Activated CD4-positive, alpha-beta memory T cell treated with anti-CD3 and anti-CD28 coated beads for 36 hours (primary cell): Measurements from ENCODE around the gene SALL4. TPM values are rescaled to one million over a fixed set of nuclear protein-coding genes. Genes with fewer than 3 reads are reported as not detected.
"Not testable (repeated sequence)": the region's sequence is repeated elsewhere in the genome, so short reads cannot be mapped to it uniquely, and the experiment has no call there.

Experiments
- CTCF ChIA-PET: fragments of 350-600 bp; sonication (Branson Sonifier 250); formaldehyde crosslinking; loops from one replicate; lab custom pipeline; 2021; ENCODE audit warnings: antibody characterized with exemption, inconsistent platforms; lab: Charles Lee
- POLR2A ChIA-PET: fragments of 350-600 bp; sonication (Branson Sonifier 250); formaldehyde crosslinking; loops from one replicate; lab custom pipeline; 2021; ENCODE audit warnings: antibody characterized with exemption; lab: Charles Lee
- DNase-seq: peaks from one replicate; pipeline ENCODE4 v3.0.0-alpha.2; 2020
- H3K27ac Mint-ChIP-seq: one replicate; pipeline ENCODE4 v1.8.0; 2021; ENCODE audit warnings: mixed read lengths
- H3K27me3 Mint-ChIP-seq: one replicate; pipeline ENCODE4 v1.8.0; 2021; ENCODE audit warnings: mixed read lengths
- H3K36me3 Mint-ChIP-seq: one replicate; pipeline ENCODE4 v1.8.0; 2021; ENCODE audit warnings: mixed read lengths
- H3K4me1 Mint-ChIP-seq: one replicate; pipeline ENCODE4 v1.8.0; 2021; ENCODE audit warnings: low read depth, mixed read lengths
- H3K4me3 Mint-ChIP-seq: one replicate; pipeline ENCODE4 v1.8.0; 2021; ENCODE audit warnings: mild to moderate bottlenecking, mixed read lengths
- H3K9me3 Mint-ChIP-seq: one replicate; pipeline ENCODE4 v1.8.0; 2021; ENCODE audit warnings: mixed read lengths
- intact Hi-C: fragments of 100-400 bp; cut with micrococcal nuclease; formaldehyde crosslinking; loops from one replicate; pipeline ENCODE4 v1.15.1; 2023
- total RNA-seq, 2 experiments: library from RNA; stranded (reverse); gene quantifications; one replicate each; pipeline ENCODE4 v1.2.3, GENCODE V29; 2021

The SALL4 gene
- total RNA-seq, 2 experiments from 2014 or later: not detected

DNA sequence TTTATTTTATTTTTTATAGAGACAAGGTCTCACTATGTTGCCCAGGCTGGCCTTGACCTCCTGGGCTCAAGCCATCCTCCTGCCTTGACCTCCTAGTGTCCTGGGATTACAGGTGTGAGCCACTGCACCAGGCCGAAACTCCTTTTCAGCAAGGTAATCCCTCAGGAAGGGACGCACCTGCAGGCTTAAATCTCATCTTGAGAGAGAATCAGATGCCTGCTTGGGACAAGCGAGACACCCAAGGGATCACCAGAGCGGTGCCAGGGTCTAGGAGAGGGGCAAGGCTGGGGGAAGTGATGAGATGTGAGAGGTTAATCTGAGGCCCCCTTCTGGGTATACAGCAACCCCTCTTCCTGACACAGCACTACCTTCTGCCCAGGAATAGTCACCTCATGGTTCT, 30.1 kb downstream of the SALL4 start:
- CTCF ChIA-PET: no interaction called here
- H3K4me3 Mint-ChIP-seq: no peak overlapping the region

DNA sequence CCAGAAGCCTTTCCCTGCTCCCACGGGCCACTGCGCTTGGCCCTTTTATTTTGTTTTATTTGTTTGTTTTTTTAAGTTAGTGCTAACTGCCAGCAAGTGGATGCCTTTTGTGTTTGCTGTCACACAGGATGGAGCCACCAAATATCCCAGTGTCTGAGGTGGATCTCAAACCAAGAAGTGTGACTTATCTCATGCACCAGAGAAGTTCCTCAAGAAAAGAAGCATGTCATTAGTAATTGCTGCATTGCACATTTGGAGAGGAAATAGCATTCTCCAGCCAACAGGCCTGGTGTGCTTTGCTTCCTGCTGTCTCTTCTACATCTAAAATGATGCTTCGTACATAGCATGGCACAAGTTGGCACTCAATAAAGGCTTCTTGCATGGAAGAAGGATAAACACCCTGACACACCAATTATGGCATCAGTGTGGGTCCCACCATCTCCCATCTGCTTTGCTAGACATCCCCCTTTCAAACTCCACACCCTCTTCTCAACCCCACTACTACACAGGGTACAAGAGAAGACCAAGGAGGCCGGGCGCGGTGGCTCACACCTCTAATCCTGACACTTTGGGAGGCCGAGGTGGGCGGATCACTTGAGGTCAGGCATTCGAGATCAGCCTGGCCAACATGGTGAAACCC, 32.2 kb downstream of the SALL4 start:
- ChIA-PET POLR2A (no interaction called here), CTCF (no interaction called here)
- no peak overlapping the region for H3K27ac Mint-ChIP-seq
- H3K4me1 Mint-ChIP-seq: peaks cover 7% of the 10 kb centered on the region
- intact Hi-C loops: loop anchor here (10.0 kb wide), 1 partner anchor 115 kb away; no protein-coding TSS in a partner anchor
- no peak for DNase-seq
- H3K36me3 Mint-ChIP-seq: no peaks in the 10 kb centered on the region
- no peak overlapping the region for H3K4me3 Mint-ChIP-seq
- no peaks in the 10 kb centered on the region for H3K9me3 Mint-ChIP-seq
- H3K27me3 Mint-ChIP-seq: peaks cover 28% of the 10 kb centered on the region

More for the DNA sequence above, 30.1 kb downstream of the SALL4 start:
- POLR2A ChIA-PET: no interaction called here
- H3K9me3 Mint-ChIP-seq: no peaks in the 10 kb centered on the region
- DNase-seq: no peak
- H3K27me3 Mint-ChIP-seq: peaks cover 26% of the 10 kb centered on the region
- intact Hi-C loops: no loop called here
- no peak overlapping the region for H3K27ac Mint-ChIP-seq
- no peaks in the 10 kb centered on the region for H3K36me3 Mint-ChIP-seq
- peaks cover 7% of the 10 kb centered on the region for H3K4me1 Mint-ChIP-seq

DNA sequence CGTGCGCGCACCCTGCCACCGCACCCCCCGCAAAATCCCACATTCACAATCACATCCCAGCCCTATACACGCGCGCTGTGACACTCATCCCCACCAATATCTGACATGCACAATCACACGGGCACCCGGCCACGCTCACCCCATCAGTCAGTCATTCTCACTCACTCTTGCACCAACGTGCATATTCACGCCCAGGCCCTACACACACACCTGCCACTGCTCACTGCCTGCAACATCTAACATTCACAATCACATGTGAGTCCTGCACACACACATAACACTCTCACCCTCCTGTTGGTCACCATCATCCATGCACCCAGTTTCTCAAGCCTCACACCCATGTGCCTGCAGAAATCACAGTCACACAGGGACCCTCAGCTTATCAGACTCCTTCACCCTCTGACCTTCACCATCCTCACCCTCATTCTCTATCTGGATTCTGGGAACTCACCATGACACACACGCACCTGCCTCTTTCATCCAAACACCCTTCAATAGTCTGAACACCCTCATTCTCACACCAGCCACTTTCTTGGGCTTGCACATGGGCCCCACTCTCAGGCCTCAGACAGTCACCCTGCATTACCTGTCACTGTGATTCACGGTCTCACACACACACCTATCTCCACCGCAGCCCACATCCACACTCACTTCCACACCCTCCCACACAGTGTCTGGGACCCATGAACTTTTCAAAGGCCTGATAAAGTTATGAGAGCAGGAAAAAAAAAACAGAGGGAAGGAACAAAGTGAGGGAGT, 33.4 kb downstream of the SALL4 start:
- Mint-ChIP-seq H3K9me3 (no peaks in the 10 kb centered on the region), H3K27ac (no peak overlapping the region), H3K27me3 (peaks cover 31% of the 10 kb centered on the region), H3K4me1 (peaks cover 7% of the 10 kb centered on the region), H3K36me3 (no peaks in the 10 kb centered on the region), H3K4me3 (peak overlapping the region; percentile 57)
- ChIA-PET CTCF (no interaction called here), POLR2A (no interaction called here)
- DNase-seq: peak; percentile 29
- intact Hi-C loops: loop anchor here (10.0 kb wide), 1 partner anchor 114 kb away; no protein-coding TSS in a partner anchor

DNA sequence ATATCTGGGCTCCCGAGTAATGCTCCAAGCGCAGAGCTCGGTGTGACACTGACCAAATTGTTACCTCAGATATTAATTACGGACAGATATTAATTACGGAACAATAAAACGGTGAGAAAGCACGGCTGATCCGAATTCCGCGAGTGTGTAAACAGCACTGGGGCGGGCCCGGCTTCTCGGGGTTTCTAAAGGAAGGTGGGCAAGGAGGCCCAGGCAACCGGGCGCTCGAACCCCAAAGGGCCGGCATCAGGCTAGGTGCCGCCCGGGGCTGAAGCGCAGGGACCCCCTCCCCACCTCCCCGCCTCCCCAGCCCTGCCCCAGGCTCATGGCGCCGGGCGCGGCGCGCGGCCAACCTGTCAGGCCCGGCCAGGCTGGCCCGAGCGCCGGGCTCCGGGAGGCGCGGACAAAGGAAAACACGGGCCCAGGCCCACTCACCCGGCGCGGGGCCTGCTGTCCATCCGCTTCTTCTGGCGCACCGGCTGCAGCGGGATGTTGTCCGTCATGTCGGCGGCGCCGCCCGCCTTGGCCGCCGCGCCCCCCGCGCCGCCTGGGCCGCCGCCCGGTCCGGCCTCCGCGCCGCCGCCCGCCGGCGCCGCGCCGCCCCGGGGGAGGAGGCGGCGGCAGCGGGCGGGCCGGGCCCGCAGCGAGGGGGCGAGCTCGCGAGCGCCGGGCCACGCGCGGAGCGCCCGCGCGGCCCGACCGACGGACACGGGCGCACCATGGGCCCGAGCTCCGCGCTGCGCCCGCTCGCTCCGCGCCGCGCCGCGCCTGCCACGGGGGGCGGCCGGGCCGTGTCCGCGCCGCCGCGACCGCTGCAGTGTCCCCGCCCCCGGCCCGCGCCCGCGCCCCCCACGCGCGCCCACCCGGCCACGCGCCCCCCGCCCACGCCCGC, 34.2 kb downstream of the SALL4 start, which contains the start of gene ATP9A:
ATP9A (minus strand) TSS at position 524 of the 892 bp plus-strand sequence; CDS start at position 503, 21 bp downstream.
- no peak for DNase-seq
- H3K9me3 Mint-ChIP-seq: no peaks in the 10 kb centered on the region
- peaks cover 29% of the 10 kb centered on the region for H3K27me3 Mint-ChIP-seq
- CTCF ChIA-PET: interaction anchor here (0.6 kb wide), 1 partner anchor 19 kb away, joined by 4 read pairs; no protein-coding TSS in a partner anchor
- H3K27ac Mint-ChIP-seq: no peak within 1 kb of the TSS
- peaks cover 7% of the 10 kb centered on the region for H3K4me1 Mint-ChIP-seq
- H3K4me3 Mint-ChIP-seq: peak within 1 kb of the TSS; percentile 57
- POLR2A ChIA-PET: no interaction called here
- H3K36me3 Mint-ChIP-seq: no peaks in the 10 kb centered on the region
- intact Hi-C loops: loop anchor here (10.0 kb wide), 1 partner anchor 113 kb away; no protein-coding TSS in a partner anchor

DNA sequence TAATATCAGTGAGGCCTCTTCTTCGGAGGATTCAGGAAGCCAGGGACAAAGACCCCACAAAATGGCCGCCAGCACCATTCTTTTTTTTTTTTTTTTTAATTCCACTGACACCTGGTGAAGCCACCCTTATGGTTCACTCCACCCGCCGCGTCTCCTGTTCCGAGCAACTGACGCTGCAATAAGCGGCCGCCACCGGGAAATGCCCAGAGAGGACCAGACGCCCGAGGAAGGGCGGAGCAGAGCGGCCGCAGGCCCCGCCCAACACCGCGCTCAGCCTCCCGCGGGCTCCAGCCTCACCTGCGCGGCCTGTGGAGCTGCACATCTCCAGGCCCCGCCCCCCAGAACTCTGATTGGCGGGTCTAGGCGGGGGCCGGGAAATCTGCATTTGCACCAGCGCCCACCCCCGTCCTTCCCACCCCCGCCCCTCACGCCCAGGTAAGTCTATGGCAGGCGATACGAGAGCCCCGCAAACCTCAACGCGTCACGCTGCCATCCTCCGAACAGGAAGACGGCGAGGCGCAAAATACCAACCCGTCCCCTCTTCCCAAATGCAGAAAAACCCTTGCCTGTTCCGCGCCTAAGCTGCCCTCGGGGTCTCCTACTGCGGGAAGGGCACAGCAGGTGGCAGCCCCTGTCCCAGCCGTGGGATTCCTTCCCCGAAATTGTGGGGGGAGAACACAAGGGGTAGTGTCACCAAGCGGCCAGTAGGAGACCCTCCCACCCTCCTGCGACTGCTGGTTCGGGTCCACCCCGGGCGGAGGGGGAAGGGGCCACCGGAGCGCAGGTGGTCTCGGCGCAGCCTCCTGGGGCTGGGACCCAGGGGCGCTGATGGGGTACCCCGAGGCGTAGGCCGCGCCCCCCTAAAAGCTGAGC, 35.1 kb downstream of the SALL4 start:
- Mint-ChIP-seq H3K27me3 (peaks cover 28% of the 10 kb centered on the region), H3K27ac (no peak overlapping the region), H3K36me3 (no peaks in the 10 kb centered on the region), H3K4me1 (peaks cover 7% of the 10 kb centered on the region), H3K4me3 (peak overlapping the region; percentile 50), H3K9me3 (no peaks in the 10 kb centered on the region)
- ChIA-PET POLR2A (no interaction called here), CTCF (interaction anchor here (0.6 to 0.7 kb wide), 2 partner anchors 9 to 20 kb away, joined by 3 to 4 read pairs; no protein-coding TSS in a partner anchor)
- peak; percentile 73 for DNase-seq
- intact Hi-C loops: loop anchor here (10.0 kb wide), 1 partner anchor 112 kb away; no protein-coding TSS in a partner anchor

DNA sequence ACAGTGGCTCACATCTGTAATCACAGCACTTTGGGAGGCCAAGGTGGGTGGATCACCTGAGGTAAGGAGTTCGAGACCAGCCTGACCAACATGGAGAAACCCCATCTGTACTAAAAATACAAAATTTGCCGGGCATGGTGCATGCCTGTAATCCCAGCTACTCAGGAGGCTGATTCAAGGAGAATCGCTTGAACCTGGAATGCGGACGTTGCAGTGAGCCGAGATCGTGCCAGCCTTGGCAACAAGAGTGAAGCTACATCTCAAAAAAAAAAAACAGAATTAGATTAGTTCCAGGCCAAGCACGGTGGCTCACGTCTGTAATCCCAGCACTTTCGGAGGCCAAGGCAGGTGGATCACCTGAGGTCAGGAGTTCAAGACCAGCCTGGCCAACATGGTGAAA, 36.9 kb downstream of the SALL4 start:
- H3K9me3 Mint-ChIP-seq, POLR2A ChIA-PET, H3K4me1 Mint-ChIP-seq, H3K27ac Mint-ChIP-seq, H3K36me3 Mint-ChIP-seq, H3K4me3 Mint-ChIP-seq, DNase-seq: not testable (repeated sequence)
- CTCF ChIA-PET: interaction anchor here (0.6 kb wide), 1 partner anchor 12 kb away, joined by 3 read pairs; no protein-coding TSS in a partner anchor
- H3K27me3 Mint-ChIP-seq: peaks cover 25% of the 10 kb centered on the region
- intact Hi-C loops: loop anchor here (10.0 kb wide), 1 partner anchor 111 kb away; no protein-coding TSS in a partner anchor

DNA sequence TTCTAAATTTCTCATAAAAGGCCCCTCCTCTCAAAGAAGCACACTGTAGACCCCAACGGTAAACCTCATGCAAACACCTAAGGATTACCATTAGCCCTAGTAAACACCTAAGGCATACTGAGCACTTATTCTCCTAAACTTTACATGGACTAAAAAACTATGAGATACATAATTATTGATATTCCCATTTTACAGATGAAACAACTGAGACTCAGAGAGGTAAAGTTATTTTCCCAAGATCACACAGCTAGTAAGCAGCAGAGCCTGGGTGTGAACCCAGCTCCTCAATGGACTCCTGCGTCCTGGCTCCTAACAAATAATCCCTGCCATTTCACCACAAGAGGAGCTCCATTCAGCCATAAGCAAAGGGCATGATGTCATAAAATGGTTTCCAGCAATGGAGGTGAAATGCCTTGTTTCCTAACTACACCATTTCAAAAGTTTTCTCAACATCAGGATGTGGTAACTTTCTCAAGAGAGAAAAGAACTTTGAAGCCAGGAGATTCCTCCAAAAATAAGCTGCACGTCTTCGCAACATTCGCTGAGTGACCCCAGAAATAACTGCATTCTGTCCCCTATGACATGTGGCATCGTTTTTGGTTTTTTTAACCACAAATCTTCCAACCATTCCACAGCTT, 38.2 kb downstream of the SALL4 start:
- peaks cover 16% of the 10 kb centered on the region for H3K27me3 Mint-ChIP-seq
- H3K4me1 Mint-ChIP-seq: peaks cover 5% of the 10 kb centered on the region
- no peaks in the 10 kb centered on the region for H3K9me3 Mint-ChIP-seq
- intact Hi-C loops: loop anchor here (10.0 kb wide), 1 partner anchor 109 kb away; no protein-coding TSS in a partner anchor
- POLR2A ChIA-PET: no interaction called here
- no peak overlapping the region for H3K4me3 Mint-ChIP-seq
- H3K36me3 Mint-ChIP-seq: no peaks in the 10 kb centered on the region
- CTCF ChIA-PET: interaction anchor here (0.7 kb wide), 1 partner anchor 151 kb away, joined by 3 read pairs; no protein-coding TSS in a partner anchor
- H3K27ac Mint-ChIP-seq: no peak overlapping the region
- no peak for DNase-seq

DNA sequence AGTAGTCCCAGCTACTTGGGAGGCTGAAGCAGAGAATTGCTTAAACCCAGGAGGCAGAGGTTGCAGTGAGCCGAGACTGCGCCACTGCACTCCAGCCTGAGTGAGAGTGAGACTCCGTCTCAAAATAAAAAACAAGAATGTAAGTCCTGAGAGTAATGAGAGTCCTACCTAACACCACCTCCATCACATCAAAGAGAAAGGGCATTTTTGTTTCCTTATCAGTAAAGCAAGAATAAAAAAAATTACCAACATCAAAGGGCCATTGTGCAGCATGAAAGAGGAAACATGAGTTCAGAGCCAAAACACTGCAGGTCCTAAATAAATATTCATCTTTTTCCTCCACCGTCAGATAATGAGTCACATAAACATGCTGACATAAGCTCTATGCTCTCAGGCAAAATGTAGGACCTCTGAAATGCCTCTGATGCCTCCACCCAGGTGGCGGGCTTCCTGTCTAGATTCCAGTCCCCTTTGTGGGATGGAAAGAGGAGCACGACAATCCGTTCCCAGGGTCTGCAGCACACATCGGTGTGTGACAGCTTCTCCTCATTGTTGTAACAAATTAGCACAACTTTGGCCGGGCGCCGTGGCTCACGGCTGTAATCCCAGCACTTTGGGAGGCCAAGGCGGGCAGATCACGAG, 41.3 kb downstream of the SALL4 start:
- H3K27me3 Mint-ChIP-seq: peaks cover 6% of the 10 kb centered on the region
- H3K27ac Mint-ChIP-seq: no peak overlapping the region
- H3K4me3 Mint-ChIP-seq: no peak overlapping the region
- no peaks in the 10 kb centered on the region for H3K9me3 Mint-ChIP-seq
- intact Hi-C loops: loop anchor here (10.0 kb wide), 1 partner anchor 106 kb away; no protein-coding TSS in a partner anchor
- ChIA-PET POLR2A (no interaction called here), CTCF (no interaction called here)
- H3K4me1 Mint-ChIP-seq: no peaks in the 10 kb centered on the region
- no peak for DNase-seq
- no peaks in the 10 kb centered on the region for H3K36me3 Mint-ChIP-seq

DNA sequence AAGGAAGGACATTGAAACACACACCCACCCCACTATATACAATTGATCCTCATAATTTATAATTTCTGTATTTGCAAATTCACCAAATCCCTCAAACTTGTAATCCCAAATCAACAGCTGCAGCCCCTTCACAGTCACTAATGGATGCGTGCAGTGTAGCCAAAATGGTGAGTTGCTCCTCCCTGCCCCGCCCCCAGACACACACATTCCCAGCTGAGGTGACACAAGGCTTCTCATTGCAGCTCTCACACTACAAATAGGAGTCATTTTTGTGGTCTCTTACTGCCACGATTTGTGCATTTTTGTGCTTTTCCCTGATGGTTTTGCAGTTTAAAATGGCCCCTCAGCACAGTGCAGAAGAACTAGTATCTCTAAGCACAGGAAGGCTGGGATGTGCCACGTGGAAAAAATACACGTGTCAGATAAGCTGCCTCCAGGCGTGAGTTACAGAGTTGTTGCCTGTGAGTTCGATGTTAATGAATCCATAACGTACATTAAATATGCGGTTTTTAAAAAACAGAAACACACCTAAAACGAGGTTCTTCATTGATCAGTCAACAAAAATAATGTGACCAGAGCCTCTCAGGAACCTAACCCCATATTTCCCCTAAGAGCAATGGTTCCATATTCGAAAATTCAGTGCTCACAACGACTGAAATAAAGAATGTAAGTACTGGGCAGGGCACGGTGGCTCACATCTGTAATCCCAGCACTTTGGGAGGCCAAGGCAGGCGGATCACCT, 42.4 kb downstream of the SALL4 start:
- POLR2A ChIA-PET: no interaction called here
- H3K4me1 Mint-ChIP-seq: no peaks in the 10 kb centered on the region
- no peak for DNase-seq
- no peaks in the 10 kb centered on the region for H3K9me3 Mint-ChIP-seq
- H3K27ac Mint-ChIP-seq: no peak overlapping the region
- intact Hi-C loops: loop anchor here (10.0 kb wide), 1 partner anchor 105 kb away; no protein-coding TSS in a partner anchor
- CTCF ChIA-PET: no interaction called here
- no peaks in the 10 kb centered on the region for H3K36me3 Mint-ChIP-seq
- peaks cover 3% of the 10 kb centered on the region for H3K27me3 Mint-ChIP-seq
- H3K4me3 Mint-ChIP-seq: no peak overlapping the region
